GM21723 (cell line): ENCODE data around the gene ESYT1.
"Not testable (repeated sequence)": the region's sequence is repeated elsewhere in the genome, so short reads cannot be mapped to it uniquely, and the experiment has no call there.

Source experiments
- ATAC-seq: cut with Tn5 transposase; IDR thresholded peaks from one replicate; pipeline ENCODE4 v1.9.1; 2021; ENCODE audit warnings: mild to moderate bottlenecking, moderate library complexity; ENCODE audit not compliant: unreplicated experiment

ESYT1 gene

GRCh38 chr12:56104109-56104814 is 23.8 kb upstream of the ESYT1 start, which contains the start of gene PA2G4:
Gene PA2G4 (plus strand): TSS chr12:56104559. CDS start chr12:56104738, 179 bp downstream.
- peak; percentile 96 for ATAC-seq

GRCh38 chr12:56104815-56105608 is 23.1 kb upstream of the ESYT1 start:
- ATAC-seq: peak; percentile 24

- ATAC-seq: no peak
Observed at GRCh38 chr12:56105609-56105902, 22.5 kb upstream of the ESYT1 start.

GRCh38 chr12:56107242-56107641 is 20.8 kb upstream of the ESYT1 start:
- no peak for ATAC-seq

GRCh38 chr12:56110571-56110970 is 17.5 kb upstream of the ESYT1 start:
- ATAC-seq: no peak

GRCh38 chr12:56114084-56114483 is 14.0 kb upstream of the ESYT1 start:
- no peak for ATAC-seq

- ATAC-seq: no peak
Observed at GRCh38 chr12:56115329-56115728, 12.7 kb upstream of the ESYT1 start.

- peak; percentile 52 for ATAC-seq
Observed at GRCh38 chr12:56116267-56117081, 11.6 kb upstream of the ESYT1 start, which contains the start of gene RPL41. Gene RPL41 (plus strand): TSS chr12:56116633.

GRCh38 chr12:56117082-56117706 is 10.9 kb upstream of the ESYT1 start:
- not testable (repeated sequence) for ATAC-seq

- ATAC-seq: peak; percentile 84
Observed at GRCh38 chr12:56117778-56118687, 10.0 kb upstream of the ESYT1 start, which contains the start of gene ZC3H10. Gene ZC3H10 (plus strand): TSS chr12:56118266. CDS start chr12:56120563, 2,297 bp downstream.

- ATAC-seq: peak; percentile 2
Observed at GRCh38 chr12:56118688-56119357, 9.2 kb upstream of the ESYT1 start.

GRCh38 chr12:56119361-56119796 is 8.7 kb upstream of the ESYT1 start:
- ATAC-seq: no peak

GRCh38 chr12:56120158-56120846 is 7.8 kb upstream of the ESYT1 start:
- no peak for ATAC-seq

- no peak for ATAC-seq
Observed at GRCh38 chr12:56121204-56121870, 6.7 kb upstream of the ESYT1 start.

GRCh38 chr12:56122637-56123036 is 5.4 kb upstream of the ESYT1 start:
- ATAC-seq: no peak

GRCh38 chr12:56124133-56124532 is 3.9 kb upstream of the ESYT1 start:
- no peak for ATAC-seq

GRCh38 chr12:56126732-56127239 is 1.3 kb upstream of the ESYT1 start:
- ATAC-seq: no peak

- no peak for ATAC-seq
Observed at GRCh38 chr12:56127485-56127887, 581 bp upstream of the ESYT1 start.
